Measurements from ENCODE around the gene TMEM39A. TPM values are rescaled to one million over a fixed set of nuclear protein-coding genes. Genes with fewer than 3 reads are reported as not detected.

The TMEM39A gene
- total RNA-seq (2014; rRNA removed; shearing (Covaris generic)) = 33.5 and 48.4 TPM in 2 replicates

GRCh38 chr3:119463171-119464169 is at the start of gene TMEM39A:
Gene TMEM39A (minus strand): TSS chr3:119463615. CDS start chr3:119462074, 1,541 bp downstream.

GRCh38 chr3:119498186-119499011 is 35.0 kb upstream of the TMEM39A start, which contains the start of gene TIMMDC1:
Gene TIMMDC1 (plus strand): TSS chr3:119498547. CDS start chr3:119498734, 187 bp downstream.

Other genes starting within 250 kb of the TMEM39A start
- 10.8 and 13.0 TPM in 2 replicates for gene B4GALT4, start 222.7 kb downstream of the TMEM39A start, total RNA-seq (2014; rRNA removed; shearing (Covaris generic))
- 3.6 and 3.8 TPM in 2 replicates for gene ARHGAP31, start 169.2 kb downstream of the TMEM39A start, total RNA-seq (2014; rRNA removed; shearing (Covaris generic))
- gene POGLUT1, start 5.3 kb upstream of the TMEM39A start, total RNA-seq (2014; rRNA removed; shearing (Covaris generic)) = 13.2 and 15.5 TPM in 2 replicates
- 91.3 and 112 TPM in 2 replicates for gene TIMMDC1, start 34.9 kb upstream of the TMEM39A start, total RNA-seq (2014; rRNA removed; shearing (Covaris generic))
- not detected in 2 replicates for gene CD80, start 96.0 kb upstream of the TMEM39A start, total RNA-seq (2014; rRNA removed; shearing (Covaris generic))
- 2.0 and 2.3 TPM in 2 replicates for gene ADPRH, start 115.9 kb upstream of the TMEM39A start, total RNA-seq (2014; rRNA removed; shearing (Covaris generic))
- gene PLA1A, start 134.3 kb upstream of the TMEM39A start, total RNA-seq (2014; rRNA removed; shearing (Covaris generic)) = not detected in 2 replicates
- 0.05 and 0.19 TPM in 2 replicates for gene POPDC2, start 197.0 kb upstream of the TMEM39A start, total RNA-seq (2014; rRNA removed; shearing (Covaris generic))
- gene COX17, start 213.8 kb upstream of the TMEM39A start, total RNA-seq (2014; rRNA removed; shearing (Covaris generic)) = 77.0 and 102 TPM in 2 replicates
- 0.50 and 2.3 TPM in 2 replicates for gene CFAP91, start 239.4 kb upstream of the TMEM39A start, total RNA-seq (2014; rRNA removed; shearing (Covaris generic))

Measured in A375 (cell line).